Tibial nerve (tissue), 4 donors: ENCODE results near the gene ATP2A1.

Experiments used
- EP300 ChIP-seq, 2 donors: sonication (generic); formaldehyde crosslinking; IDR thresholded peaks; one replicate each; pipeline ENCODE4 v1.6.1; 2017; ENCODE audit warnings: antibody characterized with exemption in 2 of 2, mild to moderate bottlenecking in 1 of 2
- TF ChIP-seq, protein P1 (sequence below), 5 experiments: fragments of 200-600 bp in 3 of 5; fragments of 450-650 bp in 2 of 5; sonication (generic) in 3 of 5; IDR thresholded peaks; one replicate each; pipeline ENCODE4 v1.5.1; 2016 to 2019; ENCODE audit warnings: antibody characterized with exemption in 5 of 5, mild to moderate bottlenecking in 3 of 5, moderate library complexity in 2 of 5

DNA sequence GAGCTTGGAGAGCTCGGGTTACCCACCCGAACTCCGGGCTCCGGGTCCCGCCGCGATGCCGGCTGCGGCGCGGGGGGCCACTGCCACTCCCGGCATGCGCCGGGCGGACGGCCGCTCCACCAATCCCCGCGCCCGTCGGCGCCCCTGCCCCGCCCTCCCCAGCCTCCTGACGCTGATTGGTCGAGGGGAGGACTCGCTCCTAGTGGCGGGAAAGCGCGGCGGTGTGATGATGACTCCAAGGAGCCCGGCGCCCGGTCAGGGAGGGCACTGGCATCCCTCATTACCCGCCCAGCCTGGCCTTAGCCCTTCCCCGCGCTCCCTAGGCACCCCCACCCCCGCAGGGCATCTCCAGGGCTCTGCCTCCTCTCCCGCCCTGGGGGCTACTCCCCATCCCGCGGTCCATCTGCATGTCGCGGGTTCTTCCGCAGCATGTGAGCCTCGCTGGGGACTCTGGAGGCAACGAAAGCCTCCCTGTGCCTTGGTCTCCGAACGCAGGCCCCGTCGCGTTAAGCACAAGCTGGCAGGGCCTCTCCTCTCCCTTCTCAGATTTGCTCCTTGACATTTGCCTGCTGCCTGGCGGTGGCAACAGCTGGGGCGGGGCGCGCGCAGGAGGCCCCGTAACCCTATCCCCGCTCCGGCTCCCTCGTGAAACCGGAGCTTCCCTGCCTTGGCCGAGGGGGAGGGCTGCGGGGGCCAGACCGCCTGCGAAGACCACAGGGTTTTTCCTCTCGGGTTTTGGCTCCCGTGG, 1.7 kb downstream of the ATP2A1 start:
- TF ChIP-seq, protein P1, sequence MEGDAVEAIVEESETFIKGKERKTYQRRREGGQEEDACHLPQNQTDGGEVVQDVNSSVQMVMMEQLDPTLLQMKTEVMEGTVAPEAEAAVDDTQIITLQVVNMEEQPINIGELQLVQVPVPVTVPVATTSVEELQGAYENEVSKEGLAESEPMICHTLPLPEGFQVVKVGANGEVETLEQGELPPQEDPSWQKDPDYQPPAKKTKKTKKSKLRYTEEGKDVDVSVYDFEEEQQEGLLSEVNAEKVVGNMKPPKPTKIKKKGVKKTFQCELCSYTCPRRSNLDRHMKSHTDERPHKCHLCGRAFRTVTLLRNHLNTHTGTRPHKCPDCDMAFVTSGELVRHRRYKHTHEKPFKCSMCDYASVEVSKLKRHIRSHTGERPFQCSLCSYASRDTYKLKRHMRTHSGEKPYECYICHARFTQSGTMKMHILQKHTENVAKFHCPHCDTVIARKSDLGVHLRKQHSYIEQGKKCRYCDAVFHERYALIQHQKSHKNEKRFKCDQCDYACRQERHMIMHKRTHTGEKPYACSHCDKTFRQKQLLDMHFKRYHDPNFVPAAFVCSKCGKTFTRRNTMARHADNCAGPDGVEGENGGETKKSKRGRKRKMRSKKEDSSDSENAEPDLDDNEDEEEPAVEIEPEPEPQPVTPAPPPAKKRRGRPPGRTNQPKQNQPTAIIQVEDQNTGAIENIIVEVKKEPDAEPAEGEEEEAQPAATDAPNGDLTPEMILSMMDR (IDR thresholded peaks at IDR 0.05), result peak in 4 of 5 experiments; percentile 22 to 68 (median 40)
- TF ChIP-seq EP300 (IDR thresholded peaks at IDR 0.05), result no peak
